MCF 10A (cell line): ENCODE measurements around the gene EXOC3. TPM values are rescaled to one million over a fixed set of nuclear protein-coding genes. Genes with fewer than 3 reads are reported as not detected.

Experiments
- BruUV-seq: library from RNA; stranded (reverse); fragments of 400-500 nt; replicated peaks from 2 replicates; lab custom pipeline; 2021; lab: Mats Ljungman, UMichigan
- CTCF ChIA-PET: fragments of 300-600 bp; sonication (Branson Sonifier 250); formaldehyde crosslinking; extraction: SDS; loops from one replicate; lab custom pipeline; 2021; ENCODE audit warnings: antibody characterized with exemption, inconsistent platforms; lab: Yijun Ruan, JAX
- POLR2A ChIA-PET: fragments of 300-600, 350-650 bp; sonication (Branson Sonifier 250); formaldehyde crosslinking; extraction: SDS; loops from one replicate; lab custom pipeline; 2020; ENCODE audit warnings: antibody characterized with exemption, inconsistent platforms; lab: Yijun Ruan, JAX
- DNase-seq: peaks from one replicate; pipeline ENCODE4 v3.0.0-alpha.2; 2018; ENCODE audit not compliant: unreplicated experiment
- H3K27ac Mint-ChIP-seq: one replicate; pipeline ENCODE4 v1.8.0; 2022; ENCODE audit warnings: mild to moderate bottlenecking, low read depth, mixed read lengths; ENCODE audit not compliant: unreplicated experiment
- H3K27me3 Mint-ChIP-seq: one replicate; pipeline ENCODE4 v1.8.0; 2022; ENCODE audit warnings: mixed read lengths; ENCODE audit not compliant: insufficient read depth, unreplicated experiment
- H3K36me3 Mint-ChIP-seq: one replicate; pipeline ENCODE4 v1.8.0; 2022; ENCODE audit warnings: mild to moderate bottlenecking, moderate library complexity, mixed read lengths; ENCODE audit not compliant: insufficient read depth, unreplicated experiment
- H3K4me1 Mint-ChIP-seq: one replicate; pipeline ENCODE4 v1.8.0; 2022; ENCODE audit warnings: mixed read lengths; ENCODE audit not compliant: insufficient read depth, unreplicated experiment
- H3K4me3 Mint-ChIP-seq: one replicate; pipeline ENCODE4 v1.8.0; 2022; ENCODE audit warnings: mild to moderate bottlenecking, moderate library complexity, mixed read lengths; ENCODE audit not compliant: unreplicated experiment
- H3K9me3 Mint-ChIP-seq: one replicate; pipeline ENCODE4 v1.8.0; 2022; ENCODE audit warnings: mixed read lengths; ENCODE audit not compliant: unreplicated experiment
- intact Hi-C: fragments of 100-400 bp; cut with micrococcal nuclease; formaldehyde crosslinking; loops from 2 replicates; pipeline ENCODE4 v1.14.1; 2022
- total RNA-seq: library from RNA; stranded (reverse); gene quantifications from 2 replicates; pipeline ENCODE4 v1.2.3, GENCODE V29; 2022
- TF ChIP-seq, protein P1 (sequence below): fragments of 200-600 bp; IDR thresholded peaks from one replicate; pipeline ENCODE4 v1.8.0; 2022; ENCODE audit warnings: antibody characterized with exemption, mild to moderate bottlenecking; ENCODE audit not compliant: unreplicated experiment

Gene EXOC3
- total RNA-seq, 1 experiment from 2014 or later: 44.1 TPM

- DNase-seq: no peak
Observed at GRCh38 chr5:415928-416635, 26.9 kb upstream of the EXOC3 start.

GRCh38 chr5:416636-416960, 26.4 kb upstream of the EXOC3 start:
- Mint-ChIP-seq H3K9me3 (no peaks in the 10 kb centered on the region), H3K36me3 (no peaks in the 10 kb centered on the region), H3K4me3 (no peak overlapping the region), H3K27me3 (no peaks in the 10 kb centered on the region), H3K4me1 (peaks cover 6% of the 10 kb centered on the region), H3K27ac (no peak overlapping the region)
- TF ChIP-seq, protein P1, sequence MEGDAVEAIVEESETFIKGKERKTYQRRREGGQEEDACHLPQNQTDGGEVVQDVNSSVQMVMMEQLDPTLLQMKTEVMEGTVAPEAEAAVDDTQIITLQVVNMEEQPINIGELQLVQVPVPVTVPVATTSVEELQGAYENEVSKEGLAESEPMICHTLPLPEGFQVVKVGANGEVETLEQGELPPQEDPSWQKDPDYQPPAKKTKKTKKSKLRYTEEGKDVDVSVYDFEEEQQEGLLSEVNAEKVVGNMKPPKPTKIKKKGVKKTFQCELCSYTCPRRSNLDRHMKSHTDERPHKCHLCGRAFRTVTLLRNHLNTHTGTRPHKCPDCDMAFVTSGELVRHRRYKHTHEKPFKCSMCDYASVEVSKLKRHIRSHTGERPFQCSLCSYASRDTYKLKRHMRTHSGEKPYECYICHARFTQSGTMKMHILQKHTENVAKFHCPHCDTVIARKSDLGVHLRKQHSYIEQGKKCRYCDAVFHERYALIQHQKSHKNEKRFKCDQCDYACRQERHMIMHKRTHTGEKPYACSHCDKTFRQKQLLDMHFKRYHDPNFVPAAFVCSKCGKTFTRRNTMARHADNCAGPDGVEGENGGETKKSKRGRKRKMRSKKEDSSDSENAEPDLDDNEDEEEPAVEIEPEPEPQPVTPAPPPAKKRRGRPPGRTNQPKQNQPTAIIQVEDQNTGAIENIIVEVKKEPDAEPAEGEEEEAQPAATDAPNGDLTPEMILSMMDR: no peak
- ChIA-PET POLR2A (no interaction called here), CTCF (no interaction called here)
- BruUV-seq: no TSS peak
- intact Hi-C loops: no loop called here
- no peak for DNase-seq

More at GRCh38 chr5:415928-416635, 26.9 kb upstream of the EXOC3 start:
- Mint-ChIP-seq H3K4me1 (peaks cover 9% of the 10 kb centered on the region), H3K9me3 (no peaks in the 10 kb centered on the region), H3K27me3 (no peaks in the 10 kb centered on the region), H3K36me3 (no peaks in the 10 kb centered on the region), H3K27ac (no peak overlapping the region), H3K4me3 (no peak overlapping the region)
- POLR2A ChIA-PET: interaction anchor here (0.7 kb wide), 1 partner anchor 9 kb away, joined by 3 read pairs; no protein-coding TSS in a partner anchor
- BruUV-seq: no TSS peak
- intact Hi-C loops: no loop called here
- TF ChIP-seq, protein P1: no peak
- CTCF ChIA-PET: no interaction called here

DNA sequence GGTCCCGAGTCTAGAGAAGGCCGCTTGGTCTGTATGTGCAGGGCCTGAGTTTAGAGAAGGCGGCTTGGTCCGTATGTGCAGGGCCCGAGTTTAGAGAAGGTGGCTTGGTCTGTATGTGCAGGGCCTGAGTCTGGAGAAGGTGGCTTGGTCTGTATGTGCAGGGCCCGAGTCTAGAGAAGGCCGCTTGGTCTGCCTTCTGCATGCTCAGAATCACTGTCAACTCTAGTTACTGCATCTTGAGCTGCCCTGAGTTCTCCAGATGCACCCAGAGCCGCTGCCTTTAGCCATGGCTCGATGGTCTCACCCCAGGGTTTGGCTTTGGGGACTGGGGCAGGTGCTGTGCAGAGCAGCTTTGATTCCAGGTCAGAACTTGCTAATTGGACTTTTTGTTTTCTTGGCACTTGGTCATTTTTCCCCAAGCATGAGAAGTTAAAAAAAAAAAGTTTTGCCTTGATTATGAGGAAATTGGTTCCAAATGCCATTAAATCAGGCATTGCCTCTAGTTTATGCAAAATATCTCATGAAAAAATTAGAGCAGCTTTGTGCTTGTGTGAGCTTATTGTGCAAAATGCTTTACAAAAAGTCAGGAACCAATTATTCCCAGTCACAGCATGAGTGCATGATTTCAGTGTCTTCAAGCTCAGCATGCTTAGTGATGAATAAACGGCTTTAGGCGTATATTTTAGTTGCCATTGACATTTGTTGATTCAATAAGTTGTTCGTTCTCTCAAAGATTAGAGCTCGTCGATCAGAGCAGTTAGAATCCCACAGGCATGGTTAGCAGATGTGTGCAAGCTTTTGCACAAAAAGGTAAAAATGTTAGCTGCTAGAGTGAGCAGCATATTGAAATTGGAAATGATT, 25.4 kb upstream of the EXOC3 start:
- intact Hi-C loops: no loop called here
- Mint-ChIP-seq H3K9me3 (no peaks in the 10 kb centered on the region), H3K4me1 (peaks cover 6% of the 10 kb centered on the region), H3K4me3 (no peak overlapping the region), H3K27me3 (no peaks in the 10 kb centered on the region), H3K36me3 (no peaks in the 10 kb centered on the region), H3K27ac (no peak overlapping the region)
- ChIA-PET CTCF (interaction anchor here (0.9 to 1.1 kb wide), 2 partner anchors 31 to 101 kb away, joined by 3 to 4 read pairs; no protein-coding TSS in a partner anchor), POLR2A (interaction anchor here (1.0 to 1.3 kb wide), 2 partner anchors 10 to 31 kb away, joined by 3 read pairs; no protein-coding TSS in a partner anchor)
- DNase-seq: no peak
- TF ChIP-seq, protein P1: no peak
- no TSS peak for BruUV-seq
